H1 (cell line): ENCODE data around the gene CCNJ. TPM values are rescaled to one million over a fixed set of nuclear protein-coding genes. Genes with fewer than 3 reads are reported as not detected.

ENCODE experiments used
- CTCF ChIA-PET: fragments of 300-600 bp; sonication (Branson Sonifier 250); formaldehyde crosslinking; loops from one replicate; lab custom pipeline; 2021; ENCODE audit not compliant: partially characterized antibody; lab: Charles Lee
- POLR2A ChIA-PET: fragments of 300-600 bp; sonication (Branson Sonifier 250); formaldehyde crosslinking; loops from one replicate; lab custom pipeline; 2021; ENCODE audit warnings: inconsistent platforms; ENCODE audit not compliant: partially characterized antibody; lab: Charles Lee
- DNase-seq, 2 experiments: peaks; one replicate each; pipeline versions ENCODE4 v3.0.0 to v3.0.0-alpha.2; 2010 to 2022; ENCODE audit warnings: low spot score in 2 of 2, low read depth in 1 of 2, mixed read lengths in 1 of 2
- FAIRE-seq: peaks from 2 replicates; lab custom pipeline; 2011; peaks lifted over from hg19 to GRCh38; lab: Jason Lieb, UNC
- H2AFZ ChIP-seq: 2 replicates; pipeline ENCODE4 v1.8.1; 2012; ENCODE audit warnings: low read length, inconsistent platforms
- H2AK5ac ChIP-seq: 2 replicates; pipeline ENCODE4 v1.6.1; 2013; ENCODE audit warnings: low read depth, low read length
- H2BK120ac ChIP-seq: replicated peaks from 2 replicates; pipeline ENCODE3; 2013; ENCODE audit warnings: low read depth, low read length, inconsistent platforms
- H2BK12ac ChIP-seq: 2 replicates; pipeline ENCODE4 v1.6.1; 2013; ENCODE audit warnings: low read depth, low read length
- H2BK15ac ChIP-seq: 2 replicates; pipeline ENCODE4 v1.6.1; 2013; ENCODE audit warnings: low read length
- H2BK20ac ChIP-seq: 2 replicates; pipeline ENCODE4 v1.6.1; 2013; ENCODE audit warnings: low read length
- H2BK5ac ChIP-seq: 2 replicates; pipeline ENCODE4 v1.6.1; 2013; ENCODE audit warnings: low read depth, low read length
- H3K14ac ChIP-seq: 2 replicates; pipeline ENCODE4 v1.6.1; 2013; ENCODE audit warnings: inconsistent platforms; ENCODE audit not compliant: insufficient read length
- H3K18ac ChIP-seq: 2 replicates; pipeline ENCODE4 v1.6.1; 2013; ENCODE audit warnings: low read length; ENCODE audit errors: extremely low read depth
- H3K23ac ChIP-seq: 2 replicates; pipeline ENCODE4 v1.6.1; 2013; ENCODE audit warnings: inconsistent platforms; ENCODE audit not compliant: insufficient read length
- H3K23me2 ChIP-seq: 2 replicates; pipeline ENCODE4 v1.6.1; 2013; ENCODE audit warnings: low read depth, low read length
- H3K27ac ChIP-seq: 2 replicates; pipeline ENCODE4 v1.6.1; 2011; ENCODE audit warnings: low read depth, low read length, inconsistent platforms
- H3K27me3 ChIP-seq, 4 experiments: replicated peaks in 1 of 4; 1 replicate in 1 of 4; 2 replicates in 3 of 4; pipeline versions ENCODE4 v1.6.1 to v1.8.1; 2011 to 2013; ENCODE audit warnings: low read length in 3 of 4, mild to moderate bottlenecking in 3 of 4, inconsistent platforms in 2 of 4, mixed read lengths in 2 of 4, moderate library complexity in 1 of 4; ENCODE audit not compliant: control insufficient read depth in 3 of 4, insufficient read depth in 3 of 4; ENCODE audit errors: extremely low read depth in 1 of 4
- H3K36me3 ChIP-seq, 4 experiments: 2 replicates each; pipeline versions ENCODE4 v1.6.1 to v1.8.1; 2011 to 2013; ENCODE audit warnings: mild to moderate bottlenecking in 4 of 4, low read length in 3 of 4, moderate library complexity in 2 of 4, control low read depth in 1 of 4, inconsistent platforms in 1 of 4; ENCODE audit not compliant: insufficient read depth in 4 of 4, control insufficient read depth in 2 of 4
- H3K4ac ChIP-seq: replicated peaks from 2 replicates; pipeline ENCODE3; 2013; ENCODE audit warnings: low read length, low read depth, mixed read lengths, inconsistent platforms; ENCODE audit not compliant: insufficient read length
- H3K4me1 ChIP-seq, 4 experiments: replicated peaks in 1 of 4; 1 replicate in 1 of 4; 2 replicates in 3 of 4; pipeline versions ENCODE4 v1.6.1 to v1.8.1; 2011 to 2013; ENCODE audit warnings: low read length in 3 of 4, inconsistent platforms in 2 of 4, mixed read lengths in 1 of 4; ENCODE audit not compliant: insufficient read depth in 4 of 4, control insufficient read depth in 3 of 4
- H3K4me2 ChIP-seq, 2 experiments: 2 replicates each; pipeline versions ENCODE4 v1.6.1 to v1.8.1; 2011 to 2013; ENCODE audit warnings: low read depth in 2 of 2, low read length in 2 of 2, control low read depth in 1 of 2, inconsistent platforms in 1 of 2, mild to moderate bottlenecking in 1 of 2; ENCODE audit not compliant: insufficient read depth in 1 of 2
- H3K4me3 ChIP-seq, 4 experiments: fragments of 200-600, 300-600 bp in 1 of 4; sonication (generic), shearing (Covaris generic), sonication (Bioruptor Twin) in 1 of 4; 2 replicates each; pipeline versions ENCODE4 v1.5.1 to v1.8.1; 2011 to 2016; ENCODE audit warnings: low read length in 4 of 4, low read depth in 3 of 4, control low read depth in 2 of 4, inconsistent platforms in 2 of 4, mild to moderate bottlenecking in 2 of 4, mixed read lengths in 1 of 4, moderate library complexity in 1 of 4; ENCODE audit not compliant: insufficient read depth in 2 of 4; ENCODE audit errors: extremely low read depth in 1 of 4
- H3K56ac ChIP-seq: replicated peaks from 2 replicates; pipeline ENCODE3; 2013; ENCODE audit warnings: low read depth, mild to moderate bottlenecking, mixed read lengths, low read length, inconsistent platforms; ENCODE audit not compliant: insufficient read length
- H3K79me1 ChIP-seq: 2 replicates; pipeline ENCODE4 v1.6.1; 2013; ENCODE audit warnings: low read depth, low read length, control low read depth
- H3K79me2 ChIP-seq, 2 experiments: 2 replicates each; pipeline versions ENCODE4 v1.6.1 to v1.8.1; 2012 to 2013; ENCODE audit warnings: low read length in 2 of 2, mild to moderate bottlenecking in 2 of 2, inconsistent platforms in 1 of 2; ENCODE audit not compliant: insufficient read depth in 2 of 2, control insufficient read depth in 1 of 2
- H3K9ac ChIP-seq, 4 experiments: replicated peaks in 1 of 4; 1 replicate in 1 of 4; 2 replicates in 3 of 4; pipeline versions ENCODE4 v1.6.1 to v1.8.1; 2011 to 2013; ENCODE audit warnings: low read depth in 3 of 4, low read length in 3 of 4, control low read depth in 2 of 4, mild to moderate bottlenecking in 2 of 4, moderate library complexity in 2 of 4, inconsistent platforms in 1 of 4; ENCODE audit errors: extremely low read depth in 1 of 4
- H3K9me3 ChIP-seq, 2 experiments: 2 replicates each; pipeline versions ENCODE4 v1.6.1 to v1.8.1; 2012 to 2013; ENCODE audit warnings: mild to moderate bottlenecking in 2 of 2, moderate library complexity in 2 of 2, control low read depth in 1 of 2, inconsistent platforms in 1 of 2, low read depth in 1 of 2, low read length in 1 of 2, mixed read lengths in 1 of 2; ENCODE audit not compliant: insufficient read depth in 2 of 2
- H4K20me1 ChIP-seq, 2 experiments: replicated peaks in 1 of 2; 2 replicates each; pipeline versions ENCODE3 to v1.8.1; 2011 to 2013; ENCODE audit warnings: inconsistent platforms in 2 of 2, low read length in 2 of 2, mild to moderate bottlenecking in 1 of 2; ENCODE audit not compliant: insufficient read depth in 2 of 2, control insufficient read depth in 1 of 2
- H4K5ac ChIP-seq: 2 replicates; pipeline ENCODE4 v1.6.1; 2013; ENCODE audit warnings: low read length, low read depth, mixed read lengths, inconsistent platforms; ENCODE audit not compliant: insufficient read length
- H4K8ac ChIP-seq: 2 replicates; pipeline ENCODE4 v1.8.0; 2013; ENCODE audit warnings: mild to moderate bottlenecking, moderate library complexity, low read length, inconsistent platforms; ENCODE audit not compliant: insufficient read depth; ENCODE audit errors: extremely low read depth
- H4K91ac ChIP-seq: replicated peaks from 2 replicates; pipeline ENCODE3; 2013; ENCODE audit warnings: low read length, mixed read lengths, inconsistent platforms; ENCODE audit not compliant: insufficient read length
- CBX8 ChIP-seq: fragments of 300-800, 300-1000 bp; sonication (generic); IDR thresholded peaks from 2 replicates; pipeline ENCODE4 v1.7.1; 2016; ENCODE audit warnings: low read depth, low read length, borderline replicate concordance
- CHD1 ChIP-seq: IDR thresholded peaks from 2 replicates; pipeline ENCODE4 v1.6.1; 2012; ENCODE audit warnings: low read depth, low read length, improper control_type of control experiment
- FOSL1 ChIP-seq: IDR thresholded peaks from 2 replicates; pipeline ENCODE4 v1.6.1; 2011; ENCODE audit warnings: mild to moderate bottlenecking, low read depth, low read length, moderate library complexity; ENCODE audit not compliant: insufficient read depth
- GTF2F1 ChIP-seq: IDR thresholded peaks from 2 replicates; pipeline ENCODE4 v1.6.1; 2012; ENCODE audit warnings: low read depth, low read length, improper control_type of control experiment, borderline replicate concordance
- HDAC2 ChIP-seq, 2 experiments: fragments of 300-600 bp in 1 of 2; sonication (generic) in 1 of 2; IDR thresholded peaks; 2 replicates each; pipeline ENCODE4 v1.6.1; 2011 to 2012; ENCODE audit warnings: low read depth in 2 of 2, low read length in 2 of 2, mild to moderate bottlenecking in 2 of 2, moderate library complexity in 2 of 2, borderline replicate concordance in 1 of 2, inconsistent platforms in 1 of 2
- JUND ChIP-seq: IDR thresholded peaks from 2 replicates; pipeline ENCODE4 v1.6.1; 2011; ENCODE audit warnings: mild to moderate bottlenecking, improper control_type of control experiment, low read length
- KDM1A ChIP-seq: fragments of 200-600, 300-600 bp; sonication (generic); IDR thresholded peaks from 2 replicates; pipeline ENCODE4 v1.7.1; 2016; ENCODE audit warnings: mild to moderate bottlenecking, low read length, borderline replicate concordance
- NANOG ChIP-seq: IDR thresholded peaks from 2 replicates; pipeline ENCODE4 v1.6.1; 2011; ENCODE audit warnings: low read length, low read depth, mild to moderate bottlenecking, inconsistent platforms; ENCODE audit not compliant: insufficient read depth, poor library complexity, severe bottlenecking
- POLR2AphosphoS5 ChIP-seq: IDR thresholded peaks from 2 replicates; pipeline ENCODE4 v1.6.1; 2011; ENCODE audit warnings: low read depth, low read length
- SIX5 ChIP-seq: IDR thresholded peaks from 2 replicates; pipeline ENCODE4 v1.6.1; 2011; ENCODE audit warnings: mild to moderate bottlenecking, low read depth, low read length
- SUZ12 ChIP-seq: fragments of 200-600 bp; sonication (generic); IDR thresholded peaks from 2 replicates; pipeline ENCODE4 v1.6.1; 2012; ENCODE audit warnings: mild to moderate bottlenecking, inconsistent platforms, low read length, moderate library complexity, mixed read lengths
- YY1 ChIP-seq: IDR thresholded peaks from 2 replicates; pipeline ENCODE4 v1.6.1; 2011; ENCODE audit warnings: low read depth, mild to moderate bottlenecking, low read length
- WGBS, 2 experiments: shearing (Covaris generic) in 1 of 2; methylation state at CpG; one replicate each; pipeline versions ENCODE4 v1.1.6 to v1.1.7; 2013 to 2015; ENCODE audit warnings: low lambda C conversion rate in 2 of 2, mixed read lengths in 2 of 2, inconsistent platforms in 1 of 2, low coverage in 1 of 2, missing lambda C conversion rate in 1 of 2; ENCODE audit not compliant: insufficient replicate concordance in 2 of 2, insufficient coverage in 1 of 2, insufficient read length in 1 of 2; ENCODE audit errors: extremely low coverage in 1 of 2, missing lambda C conversion rate in 1 of 2; 5-methylcytosine and 5-hydroxymethylcytosine counted together
- polyA plus RNA-seq, 7 experiments: library from polyadenylated mRNA; depleted of rRNA in 3 of 7; stranded (reverse) in 5 of 7; unstranded in 2 of 7; fragments of >200 nt in 5 of 7; fragments of 200-250 nt in 2 of 7; gene quantifications; 1 replicate in 5 of 7; 2 replicates in 1 of 7; 4 replicates in 1 of 7; pipeline versions ENCODE4 v1.2.1 to v1.2.3, GENCODE V29; 2011 to 2013; ENCODE audit warnings: missing spikeins in 2 of 7, mixed read lengths in 2 of 7
- total RNA-seq: library from RNA; stranded (reverse); fragmentation: NEBNext Ultra II Directional; extraction: Animal tissue kit (Norgen Biotek cat#: 25700); gene quantifications from 2 replicates; pipeline ENCODE4 v1.2.1, GENCODE V29; 2021
- TF ChIP-seq, protein P1 (sequence below): IDR thresholded peaks from 2 replicates; pipeline ENCODE4 v1.6.1; 2012; ENCODE audit warnings: low read length, inconsistent platforms

CCNJ gene
- total and polyA plus RNA-seq, 2 of the 8 experiments (the other 6 are each of a cell fraction or from before 2014, with no cell fraction given) = 31.4 to 34.7 TPM

DNA sequence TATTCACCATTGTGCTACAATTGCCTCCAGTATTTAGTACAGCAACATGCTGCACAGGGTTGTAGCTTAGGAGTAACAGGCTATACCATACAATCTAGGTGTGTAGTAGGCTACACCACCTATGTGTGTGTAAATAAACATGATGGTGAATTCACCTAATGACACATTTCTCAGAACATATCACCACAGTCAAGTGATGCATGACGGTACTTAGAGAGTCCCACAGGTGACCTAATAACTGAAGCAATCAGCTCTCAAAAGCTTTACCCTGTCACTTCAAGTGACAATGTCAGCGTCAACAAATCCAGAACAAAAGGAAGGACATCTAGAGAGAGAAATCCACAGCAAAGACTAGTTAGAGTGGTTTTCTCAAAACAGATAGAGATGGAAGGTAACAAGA, 38.8 kb downstream of the CCNJ start:
- no peaks in the 10 kb centered on the region for H3K36me3 ChIP-seq
- no peak overlapping the region for H2BK12ac ChIP-seq
- no peaks in the 10 kb centered on the region for H3K23me2 ChIP-seq
- no peak overlapping the region for H3K4me2 ChIP-seq
- H2AFZ ChIP-seq = no peak overlapping the region
- H3K27ac ChIP-seq = no peak overlapping the region
- no peak overlapping the region for H3K4me3 ChIP-seq
- no peak overlapping the region for H2BK5ac ChIP-seq
- H2AK5ac ChIP-seq = no peak overlapping the region
- no peaks in the 10 kb centered on the region for H4K20me1 ChIP-seq
- peaks cover 0 to 4% (median 0%) of the 10 kb centered on the region in 4 experiments; a peak in 2 of 7 replicates for H3K4me1 ChIP-seq
- no peak overlapping the region for H3K9ac ChIP-seq
- H3K18ac ChIP-seq = no peak overlapping the region
- ChIA-PET CTCF (interaction anchor here (0.9 to 2.3 kb wide), 2 partner anchors 212 to 240 kb away, joined by 3 to 6 read pairs; no protein-coding TSS in a partner anchor), POLR2A (no interaction called here)
- DNase-seq (no peak), FAIRE-seq (no peak)
- no peak overlapping the region for H4K8ac ChIP-seq
- 94% methylated on average over 2 of the region's 2 CpGs; no CpG with 5 or more reads in 1 of the 2 experiments for whole genome bisulfite sequencing, 2 experiments
- H2BK15ac ChIP-seq = no peak overlapping the region
- no peak overlapping the region for H3K4ac ChIP-seq
- H3K14ac ChIP-seq = no peak overlapping the region
- no peak overlapping the region for H4K91ac ChIP-seq
- no peak overlapping the region for H2BK20ac ChIP-seq
- no peak overlapping the region for H3K23ac ChIP-seq
- no peaks in the 10 kb centered on the region for H3K9me3 ChIP-seq
- no peak overlapping the region for H3K56ac ChIP-seq
- H3K79me1 ChIP-seq = no peaks in the 10 kb centered on the region
- H3K79me2 ChIP-seq = no peaks in the 10 kb centered on the region
- no peak overlapping the region for H4K5ac ChIP-seq
- H2BK120ac ChIP-seq = no peak overlapping the region
- no peaks in the 10 kb centered on the region for H3K27me3 ChIP-seq
- no peak for TF ChIP-seq CHD1
- no peak for TF ChIP-seq HDAC2 (IDR thresholded peaks at IDR 0.05; ENCODE audit: borderline replicate concordance in 1 of 2, low read depth in 2 of 2, low read length in 2 of 2)
- no peak for TF ChIP-seq NANOG
- no peak for TF ChIP-seq KDM1A
- TF ChIP-seq FOSL1 = no peak
- TF ChIP-seq, protein P1, sequence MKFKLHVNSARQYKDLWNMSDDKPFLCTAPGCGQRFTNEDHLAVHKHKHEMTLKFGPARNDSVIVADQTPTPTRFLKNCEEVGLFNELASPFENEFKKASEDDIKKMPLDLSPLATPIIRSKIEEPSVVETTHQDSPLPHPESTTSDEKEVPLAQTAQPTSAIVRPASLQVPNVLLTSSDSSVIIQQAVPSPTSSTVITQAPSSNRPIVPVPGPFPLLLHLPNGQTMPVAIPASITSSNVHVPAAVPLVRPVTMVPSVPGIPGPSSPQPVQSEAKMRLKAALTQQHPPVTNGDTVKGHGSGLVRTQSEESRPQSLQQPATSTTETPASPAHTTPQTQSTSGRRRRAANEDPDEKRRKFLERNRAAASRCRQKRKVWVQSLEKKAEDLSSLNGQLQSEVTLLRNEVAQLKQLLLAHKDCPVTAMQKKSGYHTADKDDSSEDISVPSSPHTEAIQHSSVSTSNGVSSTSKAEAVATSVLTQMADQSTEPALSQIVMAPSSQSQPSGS = no peak
- no peak for TF ChIP-seq SIX5
- no peak for TF ChIP-seq JUND
- no peak for TF ChIP-seq POLR2AphosphoS5
- TF ChIP-seq YY1 = no peak
- TF ChIP-seq CBX8 = no peak
- TF ChIP-seq GTF2F1 = no peak
- no peak for TF ChIP-seq SUZ12
